ENCODE results near the gene KREMEN1. TPM values are rescaled to one million over a fixed set of nuclear protein-coding genes. Genes with fewer than 3 reads are reported as not detected.
"Not testable (repeated sequence)": the region's sequence is repeated elsewhere in the genome, so short reads cannot be mapped to it uniquely, and the experiment has no call there.

Gene KREMEN1
- total and polyA plus RNA-seq, 2 donors: 10.7 to 14.2 TPM

- WGBS: 98% methylated on average over 2 of the region's 2 CpGs
- peaks cover 0 to 4% of the 10 kb centered on the region in 2 donors for H3K36me3 ChIP-seq (ENCODE audit: control insufficient read depth in 2 of 2, insufficient read depth in 2 of 2, low read length in 1 of 2)
- no peak overlapping the region for H3K4me3 ChIP-seq (ENCODE audit: low read length in 2 of 2)
- H3K27me3 ChIP-seq (ENCODE audit: control insufficient read depth in 2 of 2, insufficient read depth in 1 of 2, low read length in 1 of 2): no peaks in the 10 kb centered on the region
- DNase-seq (ENCODE audit: low read depth in 6 of 9, low spot score in 9 of 9): no peak
- H3K9me3 ChIP-seq (ENCODE audit: control insufficient read depth in 2 of 2, insufficient read depth in 1 of 2, low read length in 1 of 2): no peaks in the 10 kb centered on the region
- H3K27ac ChIP-seq (ENCODE audit: low read depth in 1 of 2, low read length in 1 of 2): no peak overlapping the region
- H3K4me1 ChIP-seq (ENCODE audit: control insufficient read depth in 2 of 2, insufficient read depth in 2 of 2, low read length in 2 of 2): no peaks in the 10 kb centered on the region
These were observed 43.0 kb downstream of the KREMEN1 start for GRCh38 chr22:29115682-29116288.

- peaks cover 0 to 4% of the 10 kb centered on the region in 2 donors for H3K36me3 ChIP-seq (ENCODE audit: control insufficient read depth in 2 of 2, insufficient read depth in 2 of 2, low read length in 1 of 2)
- H3K27ac ChIP-seq (ENCODE audit: low read depth in 1 of 2, low read length in 1 of 2): no peak overlapping the region
- peak in 1 of 9 donors; percentile 27 for DNase-seq (ENCODE audit: low read depth in 6 of 9, low spot score in 9 of 9)
- 77% methylated on average over 3 of the region's 3 CpGs for WGBS
- no peak overlapping the region for H3K4me3 ChIP-seq (ENCODE audit: low read length in 2 of 2)
- no peaks in the 10 kb centered on the region for H3K4me1 ChIP-seq (ENCODE audit: control insufficient read depth in 2 of 2, insufficient read depth in 2 of 2, low read length in 2 of 2)
- no peaks in the 10 kb centered on the region for H3K9me3 ChIP-seq (ENCODE audit: control insufficient read depth in 2 of 2, insufficient read depth in 1 of 2, low read length in 1 of 2)
- no peaks in the 10 kb centered on the region for H3K27me3 ChIP-seq (ENCODE audit: control insufficient read depth in 2 of 2, insufficient read depth in 1 of 2, low read length in 1 of 2)
These were observed 43.7 kb downstream of the KREMEN1 start for GRCh38 chr22:29116397-29117123.

GRCh38 chr22:29117799-29118477 lies 45.1 kb downstream of the KREMEN1 start:
- WGBS: 96% methylated on average over 6 of the region's 6 CpGs
- Histone ChIP-seq H3K4me1 (ENCODE audit: control insufficient read depth in 2 of 2, insufficient read depth in 2 of 2, low read length in 2 of 2) (no peaks in the 10 kb centered on the region), H3K9me3 (ENCODE audit: control insufficient read depth in 2 of 2, insufficient read depth in 1 of 2, low read length in 1 of 2) (no peaks in the 10 kb centered on the region), H3K27ac (ENCODE audit: low read depth in 1 of 2, low read length in 1 of 2) (no peak overlapping the region), H3K27me3 (ENCODE audit: control insufficient read depth in 2 of 2, insufficient read depth in 1 of 2, low read length in 1 of 2) (no peaks in the 10 kb centered on the region), H3K36me3 (ENCODE audit: control insufficient read depth in 2 of 2, insufficient read depth in 2 of 2, low read length in 1 of 2) (peaks cover 0 to 4% of the 10 kb centered on the region in 2 donors), H3K4me3 (ENCODE audit: low read length in 2 of 2) (no peak overlapping the region)
- DNase-seq (ENCODE audit: low read depth in 6 of 9, low spot score in 9 of 9): no peak

GRCh38 chr22:29120098-29120912 lies 47.5 kb downstream of the KREMEN1 start:
- peak in 1 of 9 donors; percentile 6 for DNase-seq (ENCODE audit: low read depth in 6 of 9, low spot score in 9 of 9)
- not testable (repeated sequence) for H3K36me3 ChIP-seq (ENCODE audit: control insufficient read depth in 2 of 2, insufficient read depth in 2 of 2, low read length in 1 of 2); H3K4me3 ChIP-seq (ENCODE audit: low read length in 2 of 2); H3K9me3 ChIP-seq (ENCODE audit: control insufficient read depth in 2 of 2, insufficient read depth in 1 of 2, low read length in 1 of 2); H3K27me3 ChIP-seq (ENCODE audit: control insufficient read depth in 2 of 2, insufficient read depth in 1 of 2, low read length in 1 of 2); H3K4me1 ChIP-seq (ENCODE audit: control insufficient read depth in 2 of 2, insufficient read depth in 2 of 2, low read length in 2 of 2)
- peak overlapping the region in 1 of 2 donors; percentile 46 for H3K27ac ChIP-seq (ENCODE audit: low read depth in 1 of 2, low read length in 1 of 2)
- WGBS: 93% methylated on average over 6 of the region's 7 CpGs

- H3K36me3 ChIP-seq (ENCODE audit: control insufficient read depth in 2 of 2, insufficient read depth in 2 of 2, low read length in 1 of 2): peaks cover 11 to 12% of the 10 kb centered on the region in 2 donors
- no peak overlapping the region for H3K4me3 ChIP-seq (ENCODE audit: low read length in 2 of 2)
- H3K9me3 ChIP-seq (ENCODE audit: control insufficient read depth in 2 of 2, insufficient read depth in 1 of 2, low read length in 1 of 2): no peaks in the 10 kb centered on the region
- no peak for DNase-seq (ENCODE audit: low read depth in 6 of 9, low spot score in 9 of 9)
- WGBS: 91% methylated on average over 5 of the region's 5 CpGs
- H3K27me3 ChIP-seq (ENCODE audit: control insufficient read depth in 2 of 2, insufficient read depth in 1 of 2, low read length in 1 of 2): no peaks in the 10 kb centered on the region
- H3K4me1 ChIP-seq (ENCODE audit: control insufficient read depth in 2 of 2, insufficient read depth in 2 of 2, low read length in 2 of 2): no peaks in the 10 kb centered on the region
- no peak overlapping the region for H3K27ac ChIP-seq (ENCODE audit: low read depth in 1 of 2, low read length in 1 of 2)
These were observed 48.3 kb downstream of the KREMEN1 start for GRCh38 chr22:29121124-29121523.

- Histone ChIP-seq H3K36me3 (ENCODE audit: control insufficient read depth in 2 of 2, insufficient read depth in 2 of 2, low read length in 1 of 2) (peaks cover 15 to 18% of the 10 kb centered on the region in 2 donors), H3K9me3 (ENCODE audit: control insufficient read depth in 2 of 2, insufficient read depth in 1 of 2, low read length in 1 of 2) (no peaks in the 10 kb centered on the region), H3K4me3 (ENCODE audit: low read length in 2 of 2) (no peak overlapping the region), H3K27ac (ENCODE audit: low read depth in 1 of 2, low read length in 1 of 2) (no peak overlapping the region), H3K4me1 (ENCODE audit: control insufficient read depth in 2 of 2, insufficient read depth in 2 of 2, low read length in 2 of 2) (no peaks in the 10 kb centered on the region), H3K27me3 (ENCODE audit: control insufficient read depth in 2 of 2, insufficient read depth in 1 of 2, low read length in 1 of 2) (no peaks in the 10 kb centered on the region)
- DNase-seq (ENCODE audit: low read depth in 6 of 9, low spot score in 9 of 9): no peak
These were observed 49.2 kb downstream of the KREMEN1 start for GRCh38 chr22:29122041-29122440.

- Histone ChIP-seq H3K4me3 (ENCODE audit: low read length in 2 of 2) (no peak overlapping the region), H3K27me3 (ENCODE audit: control insufficient read depth in 2 of 2, insufficient read depth in 1 of 2, low read length in 1 of 2) (no peaks in the 10 kb centered on the region), H3K9me3 (ENCODE audit: control insufficient read depth in 2 of 2, insufficient read depth in 1 of 2, low read length in 1 of 2) (no peaks in the 10 kb centered on the region), H3K36me3 (ENCODE audit: control insufficient read depth in 2 of 2, insufficient read depth in 2 of 2, low read length in 1 of 2) (peaks cover 21 to 34% of the 10 kb centered on the region in 2 donors), H3K4me1 (ENCODE audit: control insufficient read depth in 2 of 2, insufficient read depth in 2 of 2, low read length in 2 of 2) (no peaks in the 10 kb centered on the region), H3K27ac (ENCODE audit: low read depth in 1 of 2, low read length in 1 of 2) (no peak overlapping the region)
- WGBS: 97% methylated on average over 10 of the region's 10 CpGs
- no peak for DNase-seq (ENCODE audit: low read depth in 6 of 9, low spot score in 9 of 9)
These were observed 52.1 kb downstream of the KREMEN1 start for GRCh38 chr22:29124777-29125442.

GRCh38 chr22:29125443-29125778 lies 52.6 kb downstream of the KREMEN1 start:
- no peaks in the 10 kb centered on the region for H3K27me3 ChIP-seq (ENCODE audit: control insufficient read depth in 2 of 2, insufficient read depth in 1 of 2, low read length in 1 of 2)
- 97% methylated on average over 2 of the region's 2 CpGs for WGBS
- H3K4me3 ChIP-seq (ENCODE audit: low read length in 2 of 2): no peak overlapping the region
- H3K27ac ChIP-seq (ENCODE audit: low read depth in 1 of 2, low read length in 1 of 2): no peak overlapping the region
- H3K36me3 ChIP-seq (ENCODE audit: control insufficient read depth in 2 of 2, insufficient read depth in 2 of 2, low read length in 1 of 2): peaks cover 23 to 35% of the 10 kb centered on the region in 2 donors
- no peaks in the 10 kb centered on the region for H3K4me1 ChIP-seq (ENCODE audit: control insufficient read depth in 2 of 2, insufficient read depth in 2 of 2, low read length in 2 of 2)
- no peak for DNase-seq (ENCODE audit: low read depth in 6 of 9, low spot score in 9 of 9)
- H3K9me3 ChIP-seq (ENCODE audit: control insufficient read depth in 2 of 2, insufficient read depth in 1 of 2, low read length in 1 of 2): no peaks in the 10 kb centered on the region
